Measurements from ENCODE around the gene FGF8. TPM values are rescaled to one million over a fixed set of nuclear protein-coding genes. Genes with fewer than 3 reads are reported as not detected.

The FGF8 gene
- total RNA-seq, 1 donor from 2014 or later = not detected

- intact Hi-C loops (cut with DNase I) = no loop called here
- TF ChIP-seq CTCF (IDR thresholded peaks at IDR 0.05) = no peak
- no peaks in the 10 kb centered on the region for H3K4me1 ChIP-seq
- H3K27ac ChIP-seq = no peak overlapping the region
- no peak overlapping the region for H3K4me3 ChIP-seq
- no peak for DNase-seq (ENCODE audit: low spot score in 2 of 2)
- no peaks in the 10 kb centered on the region for H3K9me3 ChIP-seq
- no peaks in the 10 kb centered on the region for H3K27me3 ChIP-seq
- no peaks in the 10 kb centered on the region for H3K36me3 ChIP-seq
Observed at GRCh38 chr10:101748496-101748895, 27.4 kb downstream of the FGF8 start.

GRCh38 chr10:101745074-101745696 lies 30.7 kb downstream of the FGF8 start:
- intact Hi-C loops (cut with DNase I) = no loop called here
- no peak for DNase-seq (ENCODE audit: low spot score in 2 of 2)
- no peaks in the 10 kb centered on the region for H3K9me3 ChIP-seq
- no peak overlapping the region for H3K27ac ChIP-seq
- no peak overlapping the region for H3K4me3 ChIP-seq
- no peaks in the 10 kb centered on the region for H3K4me1 ChIP-seq
- no peak for TF ChIP-seq CTCF (IDR thresholded peaks at IDR 0.05)
- H3K27me3 ChIP-seq = no peaks in the 10 kb centered on the region
- no peaks in the 10 kb centered on the region for H3K36me3 ChIP-seq

DNA sequence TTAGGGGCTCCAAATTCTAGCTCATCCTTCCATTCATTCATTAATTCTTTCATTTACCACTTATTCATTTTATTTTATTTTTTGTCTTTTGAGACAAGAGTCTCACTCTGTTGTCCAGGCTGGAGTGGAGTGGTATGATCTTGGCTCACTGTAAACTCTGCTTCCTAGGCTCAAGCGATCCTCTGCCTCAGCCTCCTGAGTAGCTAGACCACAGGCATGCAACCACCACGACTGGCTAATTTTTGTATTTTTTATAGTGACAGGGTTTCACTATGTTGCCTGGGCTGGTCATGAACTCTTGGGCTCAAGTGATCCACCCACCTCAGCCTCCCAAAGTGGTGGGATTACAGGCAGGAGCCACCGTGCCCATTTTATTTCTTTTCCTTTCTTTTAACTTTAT lies 31.6 kb downstream of the FGF8 start:
- TF ChIP-seq CTCF (IDR thresholded peaks at IDR 0.05) = no peak
- Histone ChIP-seq H3K9me3 (no peaks in the 10 kb centered on the region), H3K4me1 (no peaks in the 10 kb centered on the region), H3K36me3 (no peaks in the 10 kb centered on the region), H3K27ac (no peak overlapping the region), H3K27me3 (no peaks in the 10 kb centered on the region), H3K4me3 (no peak overlapping the region)
- intact Hi-C loops (cut with DNase I) = no loop called here
- DNase-seq (ENCODE audit: low spot score in 2 of 2) = no peak

DNA sequence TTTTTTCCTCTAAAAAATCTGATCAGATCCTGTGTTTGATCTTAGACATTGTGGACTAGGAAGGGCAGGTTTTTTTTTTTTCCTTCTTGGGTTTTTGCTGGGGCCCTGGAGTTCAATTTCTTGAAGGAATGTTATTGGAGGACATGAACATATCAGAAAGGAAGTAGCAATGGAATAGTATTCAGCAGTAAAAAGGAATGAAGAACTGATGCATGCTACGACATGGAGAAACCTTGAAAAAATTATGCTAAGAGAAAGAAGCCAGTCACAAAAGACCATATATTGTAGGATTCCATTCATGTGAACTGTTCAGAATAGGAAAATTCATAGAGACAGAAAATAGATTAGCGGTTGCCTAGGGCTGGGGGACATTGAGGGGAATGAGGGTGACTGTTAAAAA lies 34.0 kb downstream of the FGF8 start:
- H3K27ac ChIP-seq = no peak overlapping the region
- H3K27me3 ChIP-seq = no peaks in the 10 kb centered on the region
- no peaks in the 10 kb centered on the region for H3K9me3 ChIP-seq
- H3K4me3 ChIP-seq = no peak overlapping the region
- DNase-seq (ENCODE audit: low spot score in 2 of 2) = no peak
- H3K36me3 ChIP-seq = no peaks in the 10 kb centered on the region
- TF ChIP-seq CTCF (IDR thresholded peaks at IDR 0.05) = no peak
- no peaks in the 10 kb centered on the region for H3K4me1 ChIP-seq
- intact Hi-C loops (cut with DNase I) = no loop called here

- no peak for DNase-seq (ENCODE audit: low spot score in 2 of 2)
- no peaks in the 10 kb centered on the region for H3K4me1 ChIP-seq
- H3K27ac ChIP-seq = no peak overlapping the region
- H3K4me3 ChIP-seq = no peak overlapping the region
- TF ChIP-seq CTCF (IDR thresholded peaks at IDR 0.05) = no peak
- no peaks in the 10 kb centered on the region for H3K9me3 ChIP-seq
- H3K27me3 ChIP-seq = no peaks in the 10 kb centered on the region
- intact Hi-C loops (cut with DNase I) = no loop called here
- H3K36me3 ChIP-seq = no peaks in the 10 kb centered on the region
Observed at GRCh38 chr10:101736666-101737065, 39.2 kb downstream of the FGF8 start.

GRCh38 chr10:101732096-101732495 lies 43.8 kb downstream of the FGF8 start:
- no peak overlapping the region for H3K27ac ChIP-seq
- no peaks in the 10 kb centered on the region for H3K36me3 ChIP-seq
- H3K4me1 ChIP-seq = no peaks in the 10 kb centered on the region
- no peaks in the 10 kb centered on the region for H3K27me3 ChIP-seq
- H3K9me3 ChIP-seq = no peaks in the 10 kb centered on the region
- intact Hi-C loops (cut with DNase I) = no loop called here
- no peak for TF ChIP-seq CTCF (IDR thresholded peaks at IDR 0.05)
- DNase-seq (ENCODE audit: low spot score in 2 of 2) = no peak
- H3K4me3 ChIP-seq = no peak overlapping the region
